ENCODE results near the gene SMIM7.

Gene SMIM7

DNA sequence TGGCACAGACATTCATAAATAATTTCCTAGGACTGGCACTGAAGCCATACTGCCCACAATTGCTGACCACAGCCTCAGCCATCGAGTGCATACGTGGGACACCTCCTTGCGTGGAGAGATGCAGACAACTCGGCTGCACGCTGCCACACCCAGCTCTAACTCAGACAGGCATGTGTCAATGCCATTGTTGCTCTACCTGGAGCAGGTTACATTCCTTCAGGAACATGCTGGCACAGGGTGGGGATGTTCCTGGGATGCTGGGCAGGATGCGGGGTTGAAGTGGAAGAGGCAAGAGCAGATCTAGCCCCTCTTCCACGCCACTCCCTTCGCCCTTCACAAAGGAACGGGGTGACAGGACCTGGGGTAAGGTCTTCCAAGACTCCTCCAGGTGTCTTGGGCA, 63.5 kb downstream of the SMIM7 start:
- DNase-seq = no peak

All from nucleus accumbens (tissue), 56 donors.